Thyroid gland (tissue), 4 donors: ENCODE results near the gene TASL.

Experiments used
- POLR2A ChIP-seq, 2 donors: fragments of 450-650 bp; IDR thresholded peaks; one replicate each; pipeline ENCODE4 v1.6.1; 2017; ENCODE audit warnings: antibody characterized with exemption in 2 of 2, mild to moderate bottlenecking in 2 of 2, moderate library complexity in 1 of 2
- TF ChIP-seq, protein P1 (sequence below), 6 experiments: fragments of 200-600 bp in 3 of 6; fragments of 450-650 bp in 3 of 6; sonication (generic) in 3 of 6; IDR thresholded peaks; one replicate each; pipeline ENCODE4 v1.5.1; 2016 to 2019; ENCODE audit warnings: antibody characterized with exemption in 6 of 6, mild to moderate bottlenecking in 2 of 6, inconsistent platforms in 1 of 6, moderate library complexity in 1 of 6

DNA sequence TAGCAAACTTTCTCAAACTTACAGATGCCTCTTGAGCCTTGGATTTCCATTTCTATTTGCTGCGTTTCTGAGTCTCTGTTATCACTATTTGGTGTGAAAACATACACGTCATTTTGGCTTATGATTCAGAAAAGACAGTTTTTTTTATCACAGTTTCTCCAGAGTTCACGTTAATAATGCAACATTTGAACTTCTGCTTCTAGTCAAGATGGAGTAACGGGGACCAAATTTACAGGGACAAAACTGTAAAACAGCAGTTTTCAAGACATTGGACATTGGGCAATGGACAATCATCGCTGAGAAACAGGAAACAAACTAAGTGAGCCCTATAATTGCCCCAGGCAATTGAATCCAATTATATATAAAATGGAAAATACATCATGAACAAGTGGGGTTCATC is 36.2 kb upstream of the TASL start:
- TF ChIP-seq, protein P1, sequence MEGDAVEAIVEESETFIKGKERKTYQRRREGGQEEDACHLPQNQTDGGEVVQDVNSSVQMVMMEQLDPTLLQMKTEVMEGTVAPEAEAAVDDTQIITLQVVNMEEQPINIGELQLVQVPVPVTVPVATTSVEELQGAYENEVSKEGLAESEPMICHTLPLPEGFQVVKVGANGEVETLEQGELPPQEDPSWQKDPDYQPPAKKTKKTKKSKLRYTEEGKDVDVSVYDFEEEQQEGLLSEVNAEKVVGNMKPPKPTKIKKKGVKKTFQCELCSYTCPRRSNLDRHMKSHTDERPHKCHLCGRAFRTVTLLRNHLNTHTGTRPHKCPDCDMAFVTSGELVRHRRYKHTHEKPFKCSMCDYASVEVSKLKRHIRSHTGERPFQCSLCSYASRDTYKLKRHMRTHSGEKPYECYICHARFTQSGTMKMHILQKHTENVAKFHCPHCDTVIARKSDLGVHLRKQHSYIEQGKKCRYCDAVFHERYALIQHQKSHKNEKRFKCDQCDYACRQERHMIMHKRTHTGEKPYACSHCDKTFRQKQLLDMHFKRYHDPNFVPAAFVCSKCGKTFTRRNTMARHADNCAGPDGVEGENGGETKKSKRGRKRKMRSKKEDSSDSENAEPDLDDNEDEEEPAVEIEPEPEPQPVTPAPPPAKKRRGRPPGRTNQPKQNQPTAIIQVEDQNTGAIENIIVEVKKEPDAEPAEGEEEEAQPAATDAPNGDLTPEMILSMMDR (IDR thresholded peaks at IDR 0.05), result no peak
- TF ChIP-seq POLR2A (IDR thresholded peaks at IDR 0.05), result no peak
